Measurements from ENCODE around the gene MSN. TPM values are rescaled to one million over a fixed set of nuclear protein-coding genes. Genes with fewer than 3 reads are reported as not detected.
"Not testable (repeated sequence)": the region's sequence is repeated elsewhere in the genome, so short reads cannot be mapped to it uniquely, and the experiment has no call there.

Gene MSN
- total RNA-seq, 3 donors from 2014 or later = 25.9 to 127 (median 66.2) TPM

DNA sequence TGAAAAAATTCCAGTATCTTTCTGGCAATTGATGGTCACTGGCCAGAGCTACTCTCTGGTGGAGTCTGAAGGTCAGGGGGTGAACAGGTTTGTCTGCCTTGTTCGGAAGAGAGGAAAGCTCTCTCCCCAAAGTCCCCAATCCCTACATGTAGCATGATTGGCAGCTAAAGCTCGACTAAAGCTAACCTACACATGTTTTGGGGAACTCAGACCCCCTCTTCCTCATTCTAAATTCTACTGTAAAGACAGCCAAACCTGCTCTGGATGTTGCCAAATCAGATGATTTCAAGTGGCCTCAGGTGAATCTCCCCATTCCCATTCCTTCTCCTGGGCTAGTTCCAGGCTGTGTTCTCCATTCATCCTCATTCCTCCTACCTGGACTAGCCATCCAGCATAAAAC, 84.1 kb downstream of the MSN start:
- Histone ChIP-seq H3K9me3 (no peaks in the 10 kb centered on the region), H3K4me3 (no peak overlapping the region), H3K36me3 (ENCODE audit: low read depth) (no peaks in the 10 kb centered on the region), H3K4me1 (ENCODE audit: low read depth) (no peaks in the 10 kb centered on the region)
- TF ChIP-seq, protein P1, sequence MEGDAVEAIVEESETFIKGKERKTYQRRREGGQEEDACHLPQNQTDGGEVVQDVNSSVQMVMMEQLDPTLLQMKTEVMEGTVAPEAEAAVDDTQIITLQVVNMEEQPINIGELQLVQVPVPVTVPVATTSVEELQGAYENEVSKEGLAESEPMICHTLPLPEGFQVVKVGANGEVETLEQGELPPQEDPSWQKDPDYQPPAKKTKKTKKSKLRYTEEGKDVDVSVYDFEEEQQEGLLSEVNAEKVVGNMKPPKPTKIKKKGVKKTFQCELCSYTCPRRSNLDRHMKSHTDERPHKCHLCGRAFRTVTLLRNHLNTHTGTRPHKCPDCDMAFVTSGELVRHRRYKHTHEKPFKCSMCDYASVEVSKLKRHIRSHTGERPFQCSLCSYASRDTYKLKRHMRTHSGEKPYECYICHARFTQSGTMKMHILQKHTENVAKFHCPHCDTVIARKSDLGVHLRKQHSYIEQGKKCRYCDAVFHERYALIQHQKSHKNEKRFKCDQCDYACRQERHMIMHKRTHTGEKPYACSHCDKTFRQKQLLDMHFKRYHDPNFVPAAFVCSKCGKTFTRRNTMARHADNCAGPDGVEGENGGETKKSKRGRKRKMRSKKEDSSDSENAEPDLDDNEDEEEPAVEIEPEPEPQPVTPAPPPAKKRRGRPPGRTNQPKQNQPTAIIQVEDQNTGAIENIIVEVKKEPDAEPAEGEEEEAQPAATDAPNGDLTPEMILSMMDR (IDR thresholded peaks at IDR 0.05) = no peak
- intact Hi-C loops (cut with DNase I, micrococcal nuclease) = no loop called here
- ATAC-seq (no peak), DNase-seq (no peak)

- no peaks in the 10 kb centered on the region for H3K36me3 ChIP-seq (ENCODE audit: low read depth)
- H3K9me3 ChIP-seq = no peaks in the 10 kb centered on the region
- TF ChIP-seq, protein P1 (IDR thresholded peaks at IDR 0.05) = no peak
- H3K4me1 ChIP-seq (ENCODE audit: low read depth) = no peaks in the 10 kb centered on the region
- ATAC-seq (no peak), DNase-seq (no peak)
- intact Hi-C loops (cut with DNase I, micrococcal nuclease) = no loop called here
- no peak overlapping the region for H3K4me3 ChIP-seq
Observed at GRCh38 chrX:65752294-65752693, 84.8 kb downstream of the MSN start.

- Histone ChIP-seq H3K4me1 (ENCODE audit: low read depth) (no peaks in the 10 kb centered on the region), H3K4me3 (no peak overlapping the region), H3K9me3 (no peaks in the 10 kb centered on the region), H3K36me3 (ENCODE audit: low read depth) (no peaks in the 10 kb centered on the region)
- peak; percentile 82 for ATAC-seq
- TF ChIP-seq, protein P1 (IDR thresholded peaks at IDR 0.05) = no peak
- peak in 1 of 3 donors; percentile 16 for DNase-seq
- intact Hi-C loops (cut with DNase I, micrococcal nuclease) = no loop called here
Observed at GRCh38 chrX:65755786-65756185, 88.3 kb downstream of the MSN start.

DNA sequence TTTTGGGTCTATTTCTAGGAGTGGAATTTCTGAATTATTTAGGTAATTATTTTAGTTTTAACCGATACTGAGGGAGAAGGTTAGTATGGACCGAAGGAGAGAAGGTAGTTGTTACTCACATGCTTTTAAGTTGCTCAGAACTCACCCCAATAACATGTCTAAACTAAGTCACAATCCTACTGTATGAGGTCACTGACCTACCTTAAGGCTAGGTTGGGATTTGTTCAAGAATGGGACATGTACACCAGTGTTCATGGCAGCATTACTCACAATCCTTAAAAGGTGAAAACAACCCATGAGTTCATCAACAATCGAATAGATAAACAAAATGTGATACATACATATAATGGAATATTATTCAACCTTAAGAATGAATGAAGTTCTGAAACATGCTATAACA, 90.5 kb downstream of the MSN start:
- intact Hi-C loops (cut with DNase I, micrococcal nuclease) = no loop called here
- TF ChIP-seq, protein P1 (IDR thresholded peaks at IDR 0.05) = no peak
- Histone ChIP-seq H3K4me1 (ENCODE audit: low read depth) (no peaks in the 10 kb centered on the region), H3K4me3 (no peak overlapping the region), H3K9me3 (no peaks in the 10 kb centered on the region), H3K36me3 (ENCODE audit: low read depth) (no peaks in the 10 kb centered on the region)
- DNase-seq (no peak), ATAC-seq (no peak)

- Histone ChIP-seq H3K36me3 (ENCODE audit: low read depth) (no peaks in the 10 kb centered on the region), H3K4me3 (no peak overlapping the region), H3K4me1 (ENCODE audit: low read depth) (no peaks in the 10 kb centered on the region), H3K9me3 (no peaks in the 10 kb centered on the region)
- intact Hi-C loops (cut with DNase I, micrococcal nuclease) = no loop called here
- TF ChIP-seq, protein P1 (IDR thresholded peaks at IDR 0.05) = no peak
- DNase-seq (no peak), ATAC-seq (no peak)
Observed at GRCh38 chrX:65758505-65758904, 91.1 kb downstream of the MSN start.

DNA sequence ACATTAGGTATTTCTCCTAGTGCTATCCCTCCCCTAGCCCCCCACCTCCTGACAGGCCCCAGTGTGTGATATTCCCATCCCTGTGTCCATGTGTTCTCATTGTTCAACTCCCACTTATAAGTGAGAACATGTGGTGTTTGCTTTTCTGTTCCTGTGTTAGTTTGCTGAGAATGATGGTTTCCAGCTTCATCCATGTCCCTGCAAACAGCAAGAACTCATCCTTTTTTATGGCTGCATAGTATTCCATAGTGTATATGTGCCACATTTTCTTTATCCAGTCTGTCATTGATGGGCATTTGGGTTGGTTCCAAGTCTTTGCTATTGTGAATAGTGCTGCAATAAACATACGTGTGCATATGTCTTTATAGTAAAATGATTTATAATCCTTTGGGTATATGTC, 92.1 kb downstream of the MSN start:
- ATAC-seq; H3K9me3 ChIP-seq; H3K36me3 ChIP-seq (ENCODE audit: low read depth); DNase-seq; H3K4me1 ChIP-seq (ENCODE audit: low read depth); H3K4me3 ChIP-seq; intact Hi-C loops (cut with DNase I, micrococcal nuclease): not testable (repeated sequence)
